Activated naive CD4-positive, alpha-beta T cell treated with anti-CD3 and anti-CD28 coated beads for 36 hours (primary cell): Measurements from ENCODE around the gene TUBA4A. TPM values are rescaled to one million over a fixed set of nuclear protein-coding genes. Genes with fewer than 3 reads are reported as not detected.

Experiments used
- CTCF ChIA-PET: fragments of 350-600 bp; sonication (Branson Sonifier 250); formaldehyde crosslinking; loops from one replicate; lab custom pipeline; 2021; ENCODE audit warnings: antibody characterized with exemption; lab: Charles Lee
- DNase-seq: peaks from one replicate; pipeline ENCODE4 v3.0.0-alpha.2; 2020
- H3K27ac Mint-ChIP-seq: one replicate; pipeline ENCODE4 v1.8.0; 2021; ENCODE audit warnings: mild to moderate bottlenecking, mixed read lengths
- H3K27me3 Mint-ChIP-seq: one replicate; pipeline ENCODE4 v1.8.0; 2021; ENCODE audit warnings: low read depth, mixed read lengths
- H3K36me3 Mint-ChIP-seq: one replicate; pipeline ENCODE4 v1.8.0; 2021; ENCODE audit warnings: low read depth, mixed read lengths
- H3K4me1 Mint-ChIP-seq: one replicate; pipeline ENCODE4 v1.8.0; 2021; ENCODE audit warnings: low read depth, mixed read lengths
- H3K4me3 Mint-ChIP-seq: one replicate; pipeline ENCODE4 v1.8.0; 2021; ENCODE audit warnings: mild to moderate bottlenecking, moderate library complexity, mixed read lengths
- H3K9me3 Mint-ChIP-seq: one replicate; pipeline ENCODE4 v1.8.0; 2021; ENCODE audit warnings: mixed read lengths
- intact Hi-C: fragments of 100-400 bp; cut with micrococcal nuclease; formaldehyde crosslinking; loops from one replicate; pipeline ENCODE4 v1.15.1; 2023
- total RNA-seq, 2 experiments: library from RNA; stranded (reverse); gene quantifications; one replicate each; pipeline ENCODE4 v1.2.3, GENCODE V29; 2021

The TUBA4A gene
- total RNA-seq, 2 experiments from 2014 or later: 112 to 116 TPM

DNA sequence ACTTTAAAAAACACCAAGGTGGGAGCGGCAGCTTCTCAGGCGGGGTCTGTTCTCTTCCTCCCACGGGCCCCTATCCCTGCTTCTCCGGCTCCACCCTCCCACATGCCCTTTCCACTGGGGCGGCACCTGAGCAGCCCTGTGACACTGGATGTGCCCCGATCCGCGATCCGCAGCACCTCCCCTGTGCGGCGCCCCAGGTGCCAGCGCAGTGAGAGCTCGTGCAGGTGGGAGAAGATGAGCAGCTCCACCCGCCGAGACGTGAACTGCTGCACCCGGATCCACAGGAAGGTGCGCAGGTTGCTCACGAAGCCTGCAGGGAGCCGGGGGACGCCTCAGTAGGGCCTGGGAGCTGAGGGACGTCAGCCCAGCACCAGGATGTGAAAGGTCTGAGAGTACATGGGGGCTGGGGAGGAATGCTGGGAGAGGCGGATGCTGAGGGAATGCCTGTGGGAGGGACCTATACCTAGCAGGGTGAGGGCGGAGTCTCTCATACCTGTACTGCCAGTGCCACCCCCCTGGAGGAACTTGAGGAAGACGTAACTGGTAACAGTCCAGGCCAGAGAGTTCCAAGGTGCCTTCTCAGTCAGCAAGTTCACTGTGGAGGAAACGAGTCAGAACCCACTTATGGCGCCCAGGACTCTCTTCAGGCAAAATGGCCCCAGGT is 37.7 kb downstream of the TUBA4A start:
- Mint-ChIP-seq H3K27ac (peak overlapping the region; percentile 30), H3K36me3 (peaks cover 16% of the 10 kb centered on the region), H3K4me1 (peaks cover 28% of the 10 kb centered on the region), H3K4me3 (no peak overlapping the region), H3K27me3 (no peaks in the 10 kb centered on the region), H3K9me3 (no peaks in the 10 kb centered on the region)
- intact Hi-C loops: no loop called here
- no peak for DNase-seq
- CTCF ChIA-PET: interaction anchor here (0.5 to 1.7 kb wide), 6 partner anchors 45 to 79 kb away, joined by 3 to 5 read pairs (median 4); no protein-coding TSS in a partner anchor

DNA sequence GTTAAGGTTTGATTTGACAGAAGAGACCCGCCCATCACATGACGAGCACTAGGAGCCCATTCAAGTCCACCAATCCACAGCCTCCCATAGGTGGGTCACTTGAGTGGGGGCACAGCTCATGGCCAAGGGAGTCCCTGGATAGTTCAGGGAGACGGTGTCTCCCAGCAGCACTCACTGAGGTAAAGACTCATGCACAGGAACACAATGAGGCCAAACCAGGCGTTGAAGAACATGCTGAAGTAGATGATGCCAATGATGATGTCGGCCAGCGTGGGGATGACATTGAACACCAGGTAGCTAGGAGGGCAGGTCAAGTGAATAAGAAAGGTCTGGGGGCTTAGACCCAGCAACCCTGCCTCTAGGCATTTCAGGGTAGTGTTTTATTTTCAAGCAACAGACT is 38.9 kb downstream of the TUBA4A start:
- peaks cover 33% of the 10 kb centered on the region for H3K4me1 Mint-ChIP-seq
- H3K9me3 Mint-ChIP-seq: no peaks in the 10 kb centered on the region
- peaks cover 16% of the 10 kb centered on the region for H3K36me3 Mint-ChIP-seq
- H3K27ac Mint-ChIP-seq: no peak overlapping the region
- H3K27me3 Mint-ChIP-seq: no peaks in the 10 kb centered on the region
- intact Hi-C loops: no loop called here
- no peak for DNase-seq
- H3K4me3 Mint-ChIP-seq: no peak overlapping the region
- CTCF ChIA-PET: interaction anchor here (1.0 kb wide), 1 partner anchor 43 kb away, joined by 3 read pairs; no protein-coding TSS in a partner anchor

DNA sequence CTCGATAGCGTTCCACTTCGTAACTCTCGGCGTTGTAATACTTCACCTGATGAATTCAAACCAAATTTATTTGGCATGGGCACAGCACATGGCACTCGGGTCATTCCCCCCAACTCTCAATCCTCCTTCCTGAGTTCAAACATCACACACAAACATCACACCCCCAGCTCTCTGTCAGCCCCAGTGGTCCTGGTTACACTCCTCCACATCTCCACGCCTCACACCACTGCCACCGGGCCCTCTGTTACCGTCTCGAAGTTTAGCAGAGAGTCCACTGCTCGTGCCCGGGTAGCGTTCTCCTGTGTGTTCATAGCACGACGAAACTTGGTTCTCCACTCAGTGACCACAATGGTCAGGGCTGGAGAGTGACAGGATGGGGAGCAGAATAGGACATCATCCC is 39.6 kb downstream of the TUBA4A start:
- Mint-ChIP-seq H3K27me3 (no peaks in the 10 kb centered on the region), H3K4me3 (no peak overlapping the region), H3K27ac (no peak overlapping the region), H3K4me1 (peaks cover 33% of the 10 kb centered on the region), H3K9me3 (no peaks in the 10 kb centered on the region), H3K36me3 (peaks cover 12% of the 10 kb centered on the region)
- intact Hi-C loops: no loop called here
- DNase-seq: no peak
- CTCF ChIA-PET: interaction anchor here (1.6 kb wide), 1 partner anchor 81 kb away, joined by 8 read pairs; no protein-coding TSS in a partner anchor

DNA sequence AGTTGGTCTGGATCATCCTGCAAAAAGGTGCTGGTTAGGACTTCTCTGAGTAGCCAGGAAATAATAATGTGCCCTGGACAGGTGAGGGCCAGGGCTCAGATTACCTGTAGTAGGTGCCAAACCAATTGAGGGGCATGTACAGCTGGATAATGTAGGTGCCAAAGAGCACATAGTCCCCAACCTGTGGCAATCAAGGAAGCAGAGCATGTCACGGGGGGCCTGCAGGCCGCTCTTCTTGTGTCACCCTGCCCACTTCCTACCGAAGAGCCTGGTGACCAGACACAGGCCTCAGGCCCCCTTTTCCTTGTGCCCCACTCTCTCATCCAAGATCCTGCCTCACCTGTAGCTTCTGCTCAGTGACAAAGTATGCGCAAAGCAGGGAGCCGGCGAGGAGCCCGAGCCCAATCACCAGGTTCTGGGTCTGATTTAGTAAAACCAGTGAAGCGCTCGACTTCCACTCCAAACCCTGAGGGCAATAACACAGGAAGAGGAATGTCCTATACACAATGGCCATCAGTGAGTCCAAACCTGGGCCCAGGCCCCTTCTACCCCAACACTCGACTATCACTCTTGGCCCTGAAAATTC is 40.1 kb downstream of the TUBA4A start:
- CTCF ChIA-PET: interaction anchor here (1.0 to 3.1 kb wide), 3 partner anchors 43 to 81 kb away, joined by 4 to 16 read pairs (median 8); partner anchors contain the start of gene SLC23A3
- Mint-ChIP-seq H3K27ac (no peak overlapping the region), H3K4me1 (peaks cover 36% of the 10 kb centered on the region), H3K36me3 (peaks cover 14% of the 10 kb centered on the region), H3K9me3 (no peaks in the 10 kb centered on the region), H3K27me3 (no peaks in the 10 kb centered on the region), H3K4me3 (no peak overlapping the region)
- intact Hi-C loops: no loop called here
- DNase-seq: no peak

DNA sequence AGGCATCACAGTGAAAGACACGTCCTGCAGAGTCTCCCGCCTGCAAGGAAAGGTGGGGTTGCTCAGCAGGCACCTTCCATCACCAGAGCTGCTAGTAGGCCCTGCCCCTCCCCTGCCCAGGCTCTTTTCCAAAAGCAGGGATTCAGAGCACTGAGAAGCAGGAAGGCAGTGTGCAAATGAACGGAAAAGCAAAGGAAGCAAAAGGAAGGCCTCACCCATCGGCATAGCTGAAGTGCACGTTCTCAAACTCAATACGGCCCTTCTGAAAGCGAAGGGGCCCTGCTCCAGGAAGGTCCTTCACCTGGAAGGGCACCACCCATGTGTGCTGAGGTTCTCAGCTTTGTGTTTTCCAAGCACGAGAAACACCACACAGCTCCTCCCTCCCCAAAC is 40.7 kb downstream of the TUBA4A start:
- Mint-ChIP-seq H3K9me3 (no peaks in the 10 kb centered on the region), H3K4me3 (no peak overlapping the region), H3K27me3 (no peaks in the 10 kb centered on the region), H3K36me3 (peaks cover 19% of the 10 kb centered on the region), H3K4me1 (peaks cover 39% of the 10 kb centered on the region), H3K27ac (no peak overlapping the region)
- intact Hi-C loops: no loop called here
- CTCF ChIA-PET: interaction anchor here (1.0 to 3.1 kb wide), 3 partner anchors 42 to 82 kb away, joined by 4 to 16 read pairs (median 8); partner anchors contain the start of gene SLC23A3
- no peak for DNase-seq

DNA sequence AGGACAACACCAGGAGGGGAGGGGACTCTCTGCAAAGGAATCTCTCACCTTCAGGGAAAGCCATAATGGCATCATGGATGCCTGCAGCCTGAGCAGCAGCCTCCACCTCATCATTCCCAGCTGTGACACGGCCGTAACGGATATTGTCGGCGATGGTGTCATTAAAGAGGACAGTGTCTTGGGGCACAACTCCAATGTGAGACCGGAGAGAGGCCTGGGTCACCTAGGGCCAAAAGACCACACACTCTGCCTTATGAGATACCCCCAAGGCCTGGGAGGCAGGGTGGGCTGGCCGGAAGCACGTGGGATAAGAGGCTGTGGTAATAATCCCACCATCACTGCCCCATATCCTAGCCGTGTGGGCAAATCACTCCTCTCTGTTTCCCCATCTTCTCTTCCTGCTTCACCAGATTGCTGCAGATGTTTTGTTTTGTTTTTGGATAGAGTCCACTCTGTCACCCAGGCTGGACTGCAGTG is 42.8 kb downstream of the TUBA4A start:
- Mint-ChIP-seq H3K9me3 (no peaks in the 10 kb centered on the region), H3K36me3 (peaks cover 18% of the 10 kb centered on the region), H3K4me3 (no peak overlapping the region), H3K27ac (peak overlapping the region; percentile 67), H3K4me1 (peaks cover 33% of the 10 kb centered on the region), H3K27me3 (no peaks in the 10 kb centered on the region)
- intact Hi-C loops: loop anchor here (1.0 kb wide), 2 partner anchors 40 to 51 kb away; partner anchors contain the start of gene NHEJ1
- CTCF ChIA-PET: interaction anchor here (1.0 to 3.1 kb wide), 6 partner anchors 16 to 52 kb away, joined by 4 to 16 read pairs (median 8); partner anchors contain the start of genes ANKZF1, ATG9A, CNPPD1 and SLC23A3
- DNase-seq: no peak

DNA sequence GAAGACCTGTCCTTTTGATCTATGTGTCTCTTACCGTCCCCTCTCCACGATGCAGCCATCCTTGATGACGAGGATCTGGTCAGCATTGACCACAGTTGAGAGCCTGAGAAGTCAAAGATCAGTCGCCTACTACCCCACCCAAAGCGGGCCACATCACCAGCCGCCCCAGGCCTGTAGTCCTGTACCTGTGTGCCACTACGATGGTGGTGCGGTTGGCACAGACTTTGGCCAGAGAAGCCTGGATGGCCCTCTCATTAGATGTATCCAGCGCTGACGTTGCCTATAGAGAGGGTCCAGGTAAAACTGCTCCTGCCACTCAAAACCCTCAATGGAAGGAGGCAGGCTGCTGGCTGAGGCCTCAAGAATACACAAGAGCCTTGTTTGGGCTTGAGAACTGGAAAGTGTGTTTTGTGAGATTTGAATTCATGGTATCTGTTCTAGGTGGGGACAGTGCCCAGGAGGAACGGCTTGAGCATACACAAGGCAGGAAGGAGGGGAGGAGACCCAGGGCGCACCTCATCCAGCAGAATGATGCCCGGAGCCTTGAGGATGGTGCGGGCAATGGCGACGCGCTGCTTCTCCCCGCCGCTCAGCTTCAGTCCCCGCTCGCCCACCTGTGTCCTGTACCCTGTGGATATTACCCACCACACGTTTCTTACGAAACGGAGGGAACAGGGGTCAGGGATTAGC is 43.4 kb downstream of the TUBA4A start:
- CTCF ChIA-PET: interaction anchor here (0.5 to 2.1 kb wide), 2 partner anchors 34 to 39 kb away, joined by 3 to 7 read pairs; partner anchors contain the start of gene CNPPD1
- no peak for DNase-seq

DNA sequence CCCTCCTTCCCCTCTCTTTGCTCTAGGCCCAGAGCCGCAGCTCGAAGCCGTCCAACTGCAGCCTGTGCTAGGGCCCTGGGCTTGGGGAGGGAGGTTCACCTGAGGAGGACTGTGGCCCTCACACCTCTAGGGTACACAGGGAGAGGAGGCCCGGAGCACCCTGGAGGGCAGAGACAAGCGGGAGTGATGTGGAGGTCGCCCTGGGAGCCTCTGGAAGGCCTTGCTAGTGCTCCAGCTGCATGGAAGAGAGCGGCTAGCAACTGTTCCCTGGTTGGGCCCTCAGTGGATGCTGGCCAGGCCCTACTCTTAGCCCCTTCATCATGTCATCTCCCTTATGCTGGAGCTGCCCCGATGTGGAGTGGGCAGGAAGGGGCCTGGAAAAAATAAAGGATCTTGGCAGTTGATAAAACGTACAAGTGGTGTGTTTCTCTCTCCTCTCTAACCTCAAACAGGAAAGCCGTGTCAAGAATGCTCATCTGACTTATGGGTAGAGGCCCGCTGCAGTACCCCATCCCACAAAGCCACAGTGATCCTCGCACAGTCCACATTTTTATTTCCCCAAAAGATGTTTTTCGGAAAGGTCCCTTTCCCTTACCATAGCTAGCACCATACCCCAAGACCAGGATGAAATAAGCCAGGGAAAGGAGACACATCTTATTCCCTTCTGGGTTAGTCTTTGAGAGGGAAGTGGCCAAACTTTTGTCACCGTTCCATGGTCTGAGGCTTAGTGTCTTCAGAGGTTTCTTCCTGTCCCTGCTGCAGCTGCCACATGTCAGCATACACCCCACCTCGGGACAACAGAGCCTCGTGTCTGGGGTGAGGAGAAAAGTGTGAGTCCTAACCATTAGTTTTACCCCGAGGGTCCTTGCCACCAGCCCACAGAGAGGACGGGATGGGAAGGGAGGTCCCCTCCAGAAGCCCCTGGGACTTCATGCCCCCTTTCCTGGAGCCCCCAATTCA is 44.2 kb downstream of the TUBA4A start:
- Mint-ChIP-seq H3K27me3 (no peaks in the 10 kb centered on the region), H3K27ac (peak overlapping the region; percentile 78), H3K4me3 (no peak overlapping the region), H3K4me1 (peaks cover 32% of the 10 kb centered on the region), H3K36me3 (peaks cover 18% of the 10 kb centered on the region), H3K9me3 (peaks cover under 1% of the 10 kb centered on the region)
- intact Hi-C loops: no loop called here
- CTCF ChIA-PET: interaction anchor here (1.0 to 4.0 kb wide), 4 partner anchors 35 to 86 kb away, joined by 3 to 21 read pairs (median 4); no protein-coding TSS in a partner anchor
- DNase-seq: no peak

More for the DNA sequence above, 43.4 kb downstream of the TUBA4A start:
- Mint-ChIP-seq H3K27me3 (no peaks in the 10 kb centered on the region), H3K4me3 (no peak overlapping the region), H3K27ac (no peak overlapping the region), H3K36me3 (peaks cover 18% of the 10 kb centered on the region), H3K9me3 (no peaks in the 10 kb centered on the region), H3K4me1 (peaks cover 32% of the 10 kb centered on the region)
- intact Hi-C loops: no loop called here

DNA sequence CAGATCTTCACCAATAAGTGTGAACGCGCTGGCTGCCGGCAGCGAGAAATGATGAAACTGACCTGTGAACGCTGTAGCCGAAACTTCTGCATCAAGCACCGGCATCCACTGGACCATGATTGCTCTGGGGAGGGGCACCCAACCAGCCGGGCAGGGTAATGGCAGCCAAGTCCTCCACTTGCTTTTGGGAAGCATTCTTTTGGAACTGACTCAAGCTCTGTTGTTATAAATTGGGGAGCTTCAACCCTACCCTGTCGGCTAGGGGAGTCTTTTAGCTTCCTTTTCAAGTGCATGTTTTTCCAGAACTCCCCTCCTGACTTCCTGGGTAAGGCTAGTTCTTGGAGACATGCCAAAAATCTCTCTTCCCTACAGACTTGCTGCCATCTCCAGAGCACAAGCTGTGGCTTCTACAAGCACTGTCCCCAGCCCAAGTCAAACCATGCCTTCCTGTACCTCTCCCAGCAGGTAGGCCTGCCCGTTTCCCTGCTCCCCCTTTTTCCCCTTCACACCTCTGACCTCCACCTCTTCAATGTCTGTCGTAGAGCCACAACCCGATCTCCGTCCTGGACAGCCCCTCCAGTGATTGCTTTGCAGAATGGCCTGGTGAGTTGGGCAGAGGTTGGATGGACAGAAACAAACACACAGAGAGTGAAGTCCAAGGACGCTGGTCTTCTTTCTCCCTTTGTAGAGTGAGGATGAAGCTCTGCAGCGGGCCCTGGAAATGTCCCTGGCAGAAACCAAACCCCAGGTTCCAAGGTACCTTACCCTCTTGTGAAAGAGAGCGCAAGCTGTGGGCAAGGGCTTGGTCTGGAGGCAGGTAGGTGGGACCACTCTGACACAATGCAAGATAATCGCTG is 45.6 kb downstream of the TUBA4A start:
- CTCF ChIA-PET: interaction anchor here (0.5 to 4.0 kb wide), 9 partner anchors 36 to 163 kb away, joined by 3 to 21 read pairs (median 4); partner anchors contain the start of gene DNAJB2
- H3K9me3 Mint-ChIP-seq: peaks cover 3% of the 10 kb centered on the region
- H3K4me3 Mint-ChIP-seq: peak overlapping the region; percentile 94
- H3K4me1 Mint-ChIP-seq: peaks cover 32% of the 10 kb centered on the region
- no peaks in the 10 kb centered on the region for H3K27me3 Mint-ChIP-seq
- no peak for DNase-seq
- intact Hi-C loops: loop anchor here (1.0 to 2.0 kb wide), 2 partner anchors 11 to 179 kb away; partner anchors contain the start of gene DNPEP
- peak overlapping the region; percentile 78 for H3K27ac Mint-ChIP-seq
- peaks cover 13% of the 10 kb centered on the region for H3K36me3 Mint-ChIP-seq

DNA sequence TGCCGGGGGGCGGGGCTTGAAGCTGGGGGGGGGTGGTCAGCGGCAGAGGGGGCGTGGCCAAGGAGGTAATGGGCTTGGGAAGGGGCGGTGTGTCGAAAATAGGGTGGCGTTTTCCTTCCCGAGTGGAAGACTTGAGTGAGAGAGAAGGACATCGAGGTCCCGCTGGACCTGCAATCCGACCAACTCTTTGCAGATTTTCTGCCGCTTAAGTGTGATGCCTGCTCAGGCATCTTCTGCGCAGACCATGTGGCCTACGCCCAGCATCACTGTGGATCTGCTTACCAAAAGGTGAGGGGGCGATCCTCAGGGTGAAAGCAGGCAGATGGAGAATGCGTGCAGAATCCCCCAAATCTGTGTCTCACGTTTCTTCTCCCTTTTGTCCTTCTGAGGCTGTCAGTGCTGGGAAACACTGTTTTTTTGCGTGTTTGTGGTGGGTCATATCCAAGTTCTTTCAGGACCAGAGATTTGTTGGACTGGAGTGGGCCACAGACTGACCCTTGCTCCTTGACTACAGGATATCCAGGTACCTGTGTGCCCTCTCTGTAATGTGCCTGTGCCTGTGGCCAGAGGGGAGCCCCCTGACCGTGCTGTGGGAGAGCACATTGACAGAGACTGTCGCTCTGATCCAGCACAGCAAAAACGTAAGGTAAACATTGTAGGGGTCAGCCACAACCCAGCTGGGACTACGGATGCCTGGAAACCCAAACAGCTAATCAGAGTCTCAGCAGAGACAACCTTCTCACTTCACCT is 46.4 kb downstream of the TUBA4A start:
- Mint-ChIP-seq H3K4me3 (peak overlapping the region; percentile 94), H3K9me3 (peaks cover 3% of the 10 kb centered on the region), H3K4me1 (peaks cover 32% of the 10 kb centered on the region), H3K27ac (peak overlapping the region; percentile 96), H3K27me3 (no peaks in the 10 kb centered on the region), H3K36me3 (peaks cover 13% of the 10 kb centered on the region)
- intact Hi-C loops: loop anchor here (1.0 to 2.0 kb wide), 2 partner anchors 12 to 179 kb away; partner anchors contain the start of gene DNPEP
- CTCF ChIA-PET: interaction anchor here (0.5 to 4.0 kb wide), 15 partner anchors 24 to 166 kb away, joined by 3 to 21 read pairs (median 4); partner anchors contain the start of genes CNPPD1, DNAJB2, NHEJ1 and SLC23A3
- no peak for DNase-seq
